ENCODE results near the gene MVB12A.
A peak's percentile ranks its signal among the peaks of the same experiment; 100 is the strongest.

The MVB12A gene

GRCh38 chr19:17405250-17406045, 14.4 kb upstream of the MVB12A start, which contains the start of gene BST2:
BST2 (minus strand) TSS chr19:17405630; CDS start chr19:17405575, 55 bp downstream.
- no peak for DNase-seq

GRCh38 chr19:17406046-17406886, 13.6 kb upstream of the MVB12A start:
- no peak for DNase-seq

- DNase-seq, result no peak
Measured at GRCh38 chr19:17406887-17407196, 13.0 kb upstream of the MVB12A start.

GRCh38 chr19:17409990-17410389, 9.9 kb upstream of the MVB12A start:
- no peak for DNase-seq

GRCh38 chr19:17411801-17412200, 8.0 kb upstream of the MVB12A start:
- DNase-seq, result no peak

- DNase-seq, result no peak
Measured at GRCh38 chr19:17414097-17414496, 5.8 kb upstream of the MVB12A start.

- no peak for DNase-seq
Measured at GRCh38 chr19:17415121-17415520, 4.7 kb upstream of the MVB12A start.

- no peak for DNase-seq
Measured at GRCh38 chr19:17418710-17419109, 1.1 kb upstream of the MVB12A start.

GRCh38 chr19:17419154-17419620, 660 bp upstream of the MVB12A start:
- DNase-seq, result no peak

- DNase-seq, result peak; percentile 56
Measured at GRCh38 chr19:17420475-17420924, 653 bp downstream of the MVB12A start.

GRCh38 chr19:17421942-17422341, 2.1 kb downstream of the MVB12A start:
- DNase-seq, result no peak

GRCh38 chr19:17423429-17424208, 3.8 kb downstream of the MVB12A start:
- DNase-seq, result no peak

GRCh38 chr19:17424743-17425365, 5.0 kb downstream of the MVB12A start:
- peak; percentile 94 for DNase-seq

GRCh38 chr19:17429641-17430113, 9.8 kb downstream of the MVB12A start:
- no peak for DNase-seq

- no peak for DNase-seq
Measured at GRCh38 chr19:17431417-17431816, 11.6 kb downstream of the MVB12A start.

GRCh38 chr19:17435218-17435617, 15.4 kb downstream of the MVB12A start:
- DNase-seq, result no peak

- DNase-seq, result no peak
Measured at GRCh38 chr19:17436094-17436873, 16.4 kb downstream of the MVB12A start.

GRCh38 chr19:17436874-17437267, 17.0 kb downstream of the MVB12A start:
- DNase-seq, result no peak

GRCh38 chr19:17441241-17442021, 21.6 kb downstream of the MVB12A start:
- peak; percentile 57 for DNase-seq

- DNase-seq, result no peak
Measured at GRCh38 chr19:17445526-17446165, 25.8 kb downstream of the MVB12A start.
